HG03558 (cell line): ENCODE measurements around the gene DRD4.

ENCODE experiments used
- ATAC-seq: cut with Tn5 transposase; IDR thresholded peaks from one replicate; pipeline ENCODE4 v1.9.1; 2021; ENCODE audit warnings: moderate number of reproducible peaks; ENCODE audit not compliant: unreplicated experiment; ENCODE audit errors: extremely low read depth

The DRD4 gene

DNA sequence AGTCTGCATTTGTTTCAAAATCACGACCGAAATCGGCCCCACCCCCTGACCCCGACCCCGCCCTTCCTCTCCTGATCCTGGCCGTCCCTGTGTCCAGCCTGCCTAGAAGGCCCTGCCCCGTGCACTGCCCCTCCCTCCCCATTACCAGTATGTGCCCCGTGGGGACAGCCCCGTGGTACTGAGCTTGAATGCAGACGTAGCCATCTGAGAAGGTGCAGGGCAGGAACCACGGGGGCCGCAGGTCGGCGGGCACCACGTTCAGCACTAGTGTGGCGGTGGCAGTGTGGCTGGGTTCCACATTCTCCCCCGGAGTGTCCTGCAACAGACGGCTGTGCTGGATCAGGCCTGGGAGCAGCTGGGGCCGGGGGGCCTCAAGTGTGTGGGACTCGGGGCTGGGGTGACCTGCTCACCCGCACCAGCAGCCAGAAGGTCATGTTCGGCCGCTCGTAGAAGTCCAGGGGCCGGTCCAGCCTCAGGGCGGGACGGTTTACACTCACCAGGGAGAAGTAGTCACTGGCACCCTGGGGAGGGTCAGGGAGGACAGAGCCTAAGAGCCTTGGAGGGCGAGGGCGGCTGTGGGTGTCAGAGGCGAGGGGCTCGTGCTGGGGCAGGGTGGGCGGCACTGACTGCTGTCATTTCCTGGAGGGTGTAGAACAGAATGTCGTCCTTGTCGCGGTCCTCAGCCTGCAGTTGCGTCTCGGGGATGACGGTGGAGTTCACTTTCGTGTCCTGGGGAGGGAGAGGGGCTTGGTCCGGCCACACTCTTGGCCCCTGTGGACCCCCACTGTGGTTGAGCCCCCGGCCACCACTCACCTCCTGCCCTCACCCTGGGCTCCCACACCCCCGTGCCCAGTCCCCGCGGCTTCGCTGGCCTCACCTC lies 15.9 kb upstream of the DRD4 start:
- no peak for ATAC-seq

- ATAC-seq = no peak
Measured at GRCh38 chr11:621838-622237, 15.2 kb upstream of the DRD4 start.

DNA sequence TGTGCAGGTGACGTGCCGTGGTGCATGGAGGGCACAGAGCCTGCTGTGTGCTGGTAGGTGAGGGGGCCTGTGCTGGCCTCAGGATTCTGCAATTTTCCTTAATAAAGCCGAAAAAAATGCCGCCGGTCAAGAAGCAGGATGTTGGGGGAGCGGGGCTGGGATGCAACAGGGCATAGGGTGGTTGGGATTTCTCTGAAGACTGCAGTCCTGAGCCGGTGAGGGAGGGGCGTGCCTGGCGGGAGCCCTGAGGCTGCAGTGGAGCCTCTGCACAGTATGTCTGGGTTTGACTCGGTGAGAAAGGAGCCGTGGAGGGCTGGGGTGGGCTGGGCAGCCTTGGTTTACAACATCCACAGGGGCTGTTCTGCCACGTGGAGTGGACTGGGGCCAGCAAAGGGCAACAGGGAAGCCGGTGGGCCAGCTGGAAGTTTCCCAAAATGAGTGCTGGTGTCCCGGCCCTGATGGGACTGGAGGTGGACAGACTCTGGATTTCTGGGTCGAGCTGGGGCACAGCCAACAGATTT lies 13.7 kb upstream of the DRD4 start:
- no peak for ATAC-seq

DNA sequence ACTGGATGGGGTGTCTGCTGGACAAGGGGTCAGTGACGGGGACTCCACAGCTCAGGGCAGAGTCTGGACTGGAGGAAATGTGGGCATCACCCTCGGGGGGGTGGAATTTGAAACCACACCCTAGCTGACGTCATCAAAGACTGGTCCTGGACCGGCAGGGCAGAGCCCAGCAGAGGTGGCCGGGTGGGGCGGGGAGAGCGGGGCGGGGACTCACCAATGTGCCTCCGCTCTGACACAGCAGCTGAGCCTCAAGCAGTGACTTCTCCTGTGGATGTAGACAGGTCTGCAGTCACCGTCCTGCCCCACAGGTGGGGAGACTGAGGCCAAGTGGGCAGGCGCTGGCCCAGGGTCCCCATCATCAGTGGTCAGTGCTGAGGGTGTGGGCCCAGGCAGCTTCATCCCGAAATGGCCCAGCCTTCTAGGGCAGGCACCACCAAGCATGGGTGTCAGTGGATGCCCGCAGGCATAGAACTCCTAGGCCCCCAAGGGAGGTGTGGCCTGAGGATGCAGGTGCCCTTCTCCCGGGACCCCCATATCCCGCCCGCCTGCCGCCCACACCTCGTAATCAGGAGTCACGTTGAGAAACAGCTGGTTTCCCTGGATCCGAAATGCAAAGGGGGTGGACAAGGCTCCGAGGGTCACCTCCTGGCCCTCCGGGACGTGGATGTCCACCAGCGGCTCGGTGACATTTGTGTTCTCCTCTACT lies 12.9 kb upstream of the DRD4 start:
- no peak for ATAC-seq

GRCh38 chr11:624705-625635 lies 12.1 kb upstream of the DRD4 start, which contains the start of gene CDHR5:
Gene CDHR5, minus strand, starts transcription at chr11:624955. Its CDS starts 53 bp downstream, at chr11:624902.
- no peak for ATAC-seq

DNA sequence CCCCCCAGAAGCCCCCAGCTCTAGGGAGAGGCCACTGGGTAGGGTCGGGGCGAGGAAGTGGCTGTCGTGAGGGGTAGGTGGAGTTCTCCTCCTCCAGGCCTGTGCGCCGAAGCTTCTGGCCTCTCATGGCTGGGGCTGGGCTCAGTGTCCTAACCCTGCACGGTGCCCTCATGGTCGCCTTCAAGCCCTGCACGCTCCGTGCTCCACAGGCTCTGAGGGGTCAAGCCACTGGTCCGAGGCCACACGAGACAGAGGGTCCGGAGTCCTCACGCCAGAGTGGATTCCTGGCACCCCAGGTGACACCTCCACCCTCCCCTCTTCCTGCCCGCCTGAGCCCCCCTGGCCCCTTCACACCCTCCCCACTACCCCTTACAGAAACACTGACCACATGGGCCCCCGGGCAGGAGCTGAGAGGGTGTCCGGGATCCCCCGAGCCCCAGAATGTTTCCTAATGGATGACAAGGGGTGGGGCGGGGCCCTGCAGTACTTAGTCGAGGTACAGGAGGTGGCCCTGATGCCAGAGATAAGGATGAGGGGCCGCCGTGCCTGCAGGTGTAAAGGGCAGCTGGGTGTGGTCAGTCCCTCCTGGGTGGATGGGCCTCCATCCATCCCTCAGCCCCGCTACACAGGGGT lies 11.3 kb upstream of the DRD4 start:
- no peak for ATAC-seq

DNA sequence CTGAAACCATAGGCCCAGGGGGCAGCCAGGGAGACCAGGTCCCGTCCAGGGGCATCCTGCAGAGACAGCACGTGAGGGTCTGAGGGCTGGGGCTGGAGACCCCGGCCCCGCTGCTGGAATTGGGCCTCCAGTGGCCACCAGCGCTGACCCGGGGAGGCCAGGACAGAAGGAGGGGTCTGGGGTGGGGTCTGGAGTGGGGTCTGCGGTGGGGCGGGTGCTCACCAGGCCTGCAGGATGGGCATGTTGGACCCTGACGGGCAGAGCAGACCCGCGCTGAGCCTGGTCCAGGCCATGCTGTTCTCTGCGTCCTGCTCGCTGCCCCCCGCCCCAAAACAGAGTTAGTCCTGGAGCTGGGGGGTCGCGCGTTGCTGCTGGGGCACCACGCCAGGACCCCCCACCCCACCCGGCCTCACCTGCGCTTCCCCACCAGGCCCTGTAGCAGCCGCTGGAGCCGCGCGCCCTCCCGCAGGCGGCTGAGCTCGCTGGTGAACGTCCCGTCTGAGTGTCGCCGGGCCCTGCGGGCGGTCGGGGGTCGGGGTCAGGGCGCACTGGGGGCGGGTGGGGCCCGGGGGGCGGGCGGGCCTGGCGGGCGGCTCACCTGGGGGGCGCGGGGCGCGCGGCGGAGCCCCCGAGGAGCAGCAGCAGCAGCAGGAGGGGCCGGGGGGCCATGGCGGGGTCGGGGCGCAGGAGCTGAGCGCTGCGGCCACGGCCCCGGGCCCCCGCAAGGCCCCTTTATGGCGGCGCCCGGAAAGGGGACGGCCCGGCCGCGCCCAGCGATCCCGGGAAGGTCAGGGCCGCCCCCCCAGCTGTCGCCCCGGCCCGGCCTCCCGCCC lies 10.4 kb upstream of the DRD4 start, which contains the start of gene SCT:
Gene SCT, minus strand, starts transcription at position 707 of the 833 bp plus-strand sequence. Its CDS starts 38 bp downstream, at position 669.
- no peak for ATAC-seq

GRCh38 chr11:627308-627576 lies 9.8 kb upstream of the DRD4 start:
- no peak for ATAC-seq

- ATAC-seq = no peak
Measured at GRCh38 chr11:628056-628455, 9.0 kb upstream of the DRD4 start.

- no peak for ATAC-seq
Measured at GRCh38 chr11:629237-629583, 7.9 kb upstream of the DRD4 start.

DNA sequence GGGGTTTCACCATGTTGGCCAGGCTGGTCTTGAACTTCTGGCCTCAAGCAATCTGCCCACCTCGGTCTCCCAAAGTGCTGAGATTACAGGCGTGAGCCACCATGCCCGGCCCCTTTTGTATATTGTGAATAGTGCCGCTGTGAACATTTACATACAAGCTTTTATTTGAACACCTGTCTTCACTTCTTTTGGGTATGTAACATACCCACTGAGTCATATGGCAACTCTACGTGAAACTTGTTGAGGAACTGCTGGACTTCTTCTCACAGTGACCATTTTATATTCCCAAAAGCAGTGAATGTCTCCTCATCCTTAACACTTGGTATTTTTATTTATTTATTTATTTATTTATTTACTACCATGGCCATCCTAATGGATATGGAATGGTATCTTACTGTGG lies 6.2 kb upstream of the DRD4 start:
- ATAC-seq = no peak

DNA sequence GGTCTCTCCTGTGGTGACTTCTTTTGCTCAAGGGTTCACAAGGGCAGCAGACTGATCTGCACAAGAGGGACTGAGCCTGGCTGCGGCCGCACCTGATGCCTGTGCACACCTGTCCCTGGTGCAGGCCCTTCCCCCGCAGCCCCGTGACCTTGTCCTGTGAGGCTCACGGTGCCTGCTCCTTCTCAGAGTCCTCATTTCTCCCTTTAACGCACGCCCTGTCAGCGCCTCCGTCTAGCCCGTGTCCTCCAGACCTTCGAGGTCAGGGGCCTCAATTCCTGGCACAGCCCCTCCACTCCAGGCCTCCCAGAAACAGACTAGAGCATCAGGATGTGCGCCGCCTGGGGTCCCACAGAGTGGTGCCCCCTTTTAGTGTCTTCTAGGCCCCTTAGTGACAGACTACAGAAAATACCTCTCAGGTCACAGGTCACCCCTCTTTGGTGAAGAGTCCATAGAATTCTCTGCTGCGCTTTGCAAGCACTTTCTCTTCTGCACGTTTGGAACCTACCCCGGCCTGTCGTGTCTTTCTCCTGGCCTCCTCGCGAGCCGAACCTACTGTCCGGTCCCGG lies 1.0 kb upstream of the DRD4 start:
- ATAC-seq = no peak

GRCh38 chr11:637333-637592 lies 194 bp downstream of the DRD4 start:
- ATAC-seq = no peak

DNA sequence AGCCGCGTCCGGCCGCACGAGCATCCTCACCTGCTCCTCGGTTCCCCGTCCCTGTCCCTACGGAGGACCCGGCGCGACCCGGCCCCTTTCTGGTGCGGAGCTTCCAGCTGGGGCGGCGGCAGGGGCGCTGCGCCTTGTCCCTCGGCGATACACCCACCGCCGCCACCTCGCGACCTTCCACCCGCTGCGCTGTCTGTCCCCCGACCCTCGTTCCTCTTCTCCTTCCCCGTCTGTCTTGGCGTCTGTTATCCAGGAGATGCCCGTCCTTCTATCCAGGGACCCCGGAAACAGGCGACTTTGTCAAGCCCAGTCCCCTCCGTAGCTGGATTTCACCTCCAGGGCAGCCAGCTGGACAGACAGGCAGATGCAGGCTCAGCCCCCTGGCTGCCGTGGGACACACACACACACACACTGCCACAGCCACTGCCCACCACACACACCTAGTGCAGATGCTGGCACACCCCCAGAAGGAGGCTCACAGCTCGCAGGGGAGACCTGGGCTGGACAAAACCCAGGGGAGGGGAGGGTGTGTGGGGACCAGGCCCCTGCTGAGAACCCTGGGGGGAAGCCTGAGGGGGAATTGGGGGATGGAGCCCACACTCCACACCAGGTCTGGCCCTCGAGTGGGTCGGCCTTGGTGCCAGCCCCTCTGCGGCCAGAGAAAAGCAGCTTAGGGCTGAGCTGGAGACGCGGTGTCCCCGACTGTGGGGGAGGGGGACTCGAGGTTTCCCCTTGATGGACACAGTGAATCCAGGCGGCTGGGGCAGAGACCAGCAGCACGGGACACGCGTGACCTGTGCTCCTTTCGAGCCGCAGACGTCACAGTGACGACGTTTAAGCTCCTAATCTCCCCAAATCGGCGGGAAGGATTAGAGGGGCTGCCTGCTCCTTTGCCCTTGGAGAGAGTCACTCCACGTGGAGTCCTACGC lies 788 bp downstream of the DRD4 start:
- ATAC-seq = no peak

DNA sequence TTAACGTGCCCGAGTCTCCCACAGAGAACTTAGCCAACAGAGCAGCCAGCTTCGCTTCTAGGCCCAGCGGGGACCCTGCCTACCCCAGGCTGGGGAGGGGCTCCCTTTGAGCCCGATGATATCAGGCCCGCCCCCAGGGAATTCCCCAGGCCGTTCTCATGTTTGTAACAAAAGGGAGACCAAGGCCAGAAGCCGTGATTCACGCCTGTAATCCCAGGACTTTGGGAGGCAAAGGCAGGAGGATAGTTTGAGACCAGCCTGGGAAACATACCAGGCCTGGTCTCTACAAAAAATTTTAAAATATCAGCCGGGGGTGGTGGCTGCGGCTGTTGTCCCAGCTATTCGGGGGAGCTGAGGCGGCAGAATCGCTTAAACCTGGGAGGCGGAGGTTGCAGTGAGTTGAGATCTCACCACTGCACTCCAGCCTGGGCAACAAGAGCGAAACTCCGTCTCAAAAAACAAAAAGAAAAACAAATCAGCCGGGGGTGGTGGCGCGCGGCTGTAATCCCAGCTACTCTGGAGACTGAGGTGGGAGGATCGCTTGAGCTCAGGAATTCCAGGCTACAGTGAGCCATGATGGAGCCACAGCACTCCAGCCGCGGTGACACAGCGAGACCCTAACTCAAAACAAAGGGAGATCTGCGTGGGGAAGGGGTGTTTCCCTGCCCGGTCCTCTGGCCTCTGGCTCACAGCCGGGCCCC lies 1.7 kb downstream of the DRD4 start:
- ATAC-seq = no peak

- no peak for ATAC-seq
Measured at GRCh38 chr11:639332-639955, 2.4 kb downstream of the DRD4 start.
